ENCODE measurements around the gene HIGD1B. TPM values are rescaled to one million over a fixed set of nuclear protein-coding genes. Genes with fewer than 3 reads are reported as not detected.
"Not testable (repeated sequence)": the region's sequence is repeated elsewhere in the genome, so short reads cannot be mapped to it uniquely, and the experiment has no call there.

HIGD1B gene
- total RNA-seq, 4 donors from 2014 or later: not detected

GRCh38 chr17:44807817-44808155 is 39.9 kb upstream of the HIGD1B start:
- Histone ChIP-seq H3K9me3 (no peaks in the 10 kb centered on the region), H3K27ac (no peak overlapping the region), H3K36me3 (no peaks in the 10 kb centered on the region), H3K4me3 (no peak overlapping the region), H3K4me1 (no peaks in the 10 kb centered on the region), H3K27me3 (no peaks in the 10 kb centered on the region)
- no peak for DNase-seq
- TF ChIP-seq POLR2A (IDR thresholded peaks at IDR 0.05) (no peak), CTCF (IDR thresholded peaks at IDR 0.05) (no peak)

GRCh38 chr17:44808156-44808555 is 39.5 kb upstream of the HIGD1B start:
- Histone ChIP-seq H3K9me3 (no peaks in the 10 kb centered on the region), H3K27me3 (no peaks in the 10 kb centered on the region), H3K36me3 (no peaks in the 10 kb centered on the region), H3K4me3 (no peak overlapping the region), H3K4me1 (no peaks in the 10 kb centered on the region), H3K27ac (no peak overlapping the region)
- no peak for DNase-seq
- TF ChIP-seq POLR2A (IDR thresholded peaks at IDR 0.05): no peak
- TF ChIP-seq CTCF (IDR thresholded peaks at IDR 0.05): no peak

GRCh38 chr17:44808656-44809388 is 38.9 kb upstream of the HIGD1B start:
- H3K27me3 ChIP-seq, H3K4me3 ChIP-seq, H3K36me3 ChIP-seq, DNase-seq, H3K4me1 ChIP-seq, H3K27ac ChIP-seq, H3K9me3 ChIP-seq: not testable (repeated sequence)

GRCh38 chr17:44812263-44812662 is 35.4 kb upstream of the HIGD1B start:
- Histone ChIP-seq H3K4me1 (no peaks in the 10 kb centered on the region), H3K4me3 (no peak overlapping the region), H3K27ac (peak overlapping the region in 1 of 4 donors; percentile 52), H3K27me3 (no peaks in the 10 kb centered on the region), H3K36me3 (no peaks in the 10 kb centered on the region), H3K9me3 (no peaks in the 10 kb centered on the region)
- TF ChIP-seq POLR2A (IDR thresholded peaks at IDR 0.05) (no peak), CTCF (IDR thresholded peaks at IDR 0.05) (no peak)
- DNase-seq: no peak

GRCh38 chr17:44818508-44818907 is 29.2 kb upstream of the HIGD1B start:
- not testable (repeated sequence) for H3K9me3 ChIP-seq, H3K27me3 ChIP-seq, DNase-seq, H3K27ac ChIP-seq, H3K36me3 ChIP-seq, H3K4me1 ChIP-seq, H3K4me3 ChIP-seq

GRCh38 chr17:44820631-44821212 is 27.0 kb upstream of the HIGD1B start:
- DNase-seq: no peak
- H3K36me3 ChIP-seq: no peaks in the 10 kb centered on the region
- H3K27ac ChIP-seq: peak overlapping the region in 1 of 4 donors; percentile 50
- no peaks in the 10 kb centered on the region for H3K4me1 ChIP-seq
- TF ChIP-seq POLR2A (IDR thresholded peaks at IDR 0.05) (no peak), CTCF (IDR thresholded peaks at IDR 0.05) (no peak)
- no peaks in the 10 kb centered on the region for H3K9me3 ChIP-seq
- no peaks in the 10 kb centered on the region for H3K27me3 ChIP-seq
- H3K4me3 ChIP-seq: no peak overlapping the region

GRCh38 chr17:44825236-44825635 is 22.4 kb upstream of the HIGD1B start:
- H3K4me3 ChIP-seq, H3K27ac ChIP-seq, H3K36me3 ChIP-seq, H3K27me3 ChIP-seq, H3K9me3 ChIP-seq, H3K4me1 ChIP-seq, DNase-seq: not testable (repeated sequence)

Data from Peyer's patch (tissue), 4 donors.